HG02840 (cell line): ENCODE results near the gene RNASE9.
"Not testable (repeated sequence)": the region's sequence is repeated elsewhere in the genome, so short reads cannot be mapped to it uniquely, and the experiment has no call there.

Experiments
- ATAC-seq: cut with Tn5 transposase; IDR thresholded peaks from one replicate; pipeline ENCODE4 v1.9.1; 2021; ENCODE audit warnings: mild to moderate bottlenecking, moderate library complexity, moderate number of reproducible peaks; ENCODE audit not compliant: unreplicated experiment, low FRiP score

The RNASE9 gene

GRCh38 chr14:20560961-20561360 is at the start of gene RNASE9:
Gene RNASE9, minus strand, starts transcription at chr14:20561047.
- no peak for ATAC-seq

- ATAC-seq = no peak
Measured at GRCh38 chr14:20610002-20610765, 49.3 kb upstream of the RNASE9 start.

GRCh38 chr14:20609215-20610001 is 48.6 kb upstream of the RNASE9 start:
- ATAC-seq = no peak

GRCh38 chr14:20608383-20609110 is 47.7 kb upstream of the RNASE9 start:
- ATAC-seq = no peak

GRCh38 chr14:20607617-20608016 is 46.8 kb upstream of the RNASE9 start:
- no peak for ATAC-seq

GRCh38 chr14:20606902-20607242 is 46.0 kb upstream of the RNASE9 start:
- no peak for ATAC-seq

- ATAC-seq = no peak
Measured at GRCh38 chr14:20606190-20606901, 45.5 kb upstream of the RNASE9 start.

- no peak for ATAC-seq
Measured at GRCh38 chr14:20603813-20604690, 43.2 kb upstream of the RNASE9 start.

GRCh38 chr14:20602583-20602982 is 41.7 kb upstream of the RNASE9 start:
- no peak for ATAC-seq

GRCh38 chr14:20601522-20601921 is 40.7 kb upstream of the RNASE9 start:
- no peak for ATAC-seq

- ATAC-seq = no peak
Measured at GRCh38 chr14:20597108-20597507, 36.3 kb upstream of the RNASE9 start.

GRCh38 chr14:20595726-20596125 is 34.9 kb upstream of the RNASE9 start:
- ATAC-seq = not testable (repeated sequence)

GRCh38 chr14:20592574-20592973 is 31.7 kb upstream of the RNASE9 start:
- ATAC-seq = no peak

- ATAC-seq = no peak
Measured at GRCh38 chr14:20591235-20591634, 30.4 kb upstream of the RNASE9 start, which contains the start of gene RNASE12. Gene RNASE12, minus strand, starts transcription at chr14:20591376. Its CDS starts 653 bp downstream, at chr14:20590723.

- ATAC-seq = no peak
Measured at GRCh38 chr14:20587489-20588154, 26.8 kb upstream of the RNASE9 start, which contains the start of gene RNASE11. Gene RNASE11, minus strand, starts transcription at chr14:20588001.

GRCh38 chr14:20583908-20584307 is 23.1 kb upstream of the RNASE9 start:
- no peak for ATAC-seq

- ATAC-seq = no peak
Measured at GRCh38 chr14:20583142-20583541, 22.3 kb upstream of the RNASE9 start.

GRCh38 chr14:20580242-20580641 is 19.4 kb upstream of the RNASE9 start:
- no peak for ATAC-seq
